NCI-H2196 (cell line): ENCODE results near the gene STARD4.

ENCODE experiments used
- DNase-seq: peaks from one replicate; lab custom pipeline; 2025; ENCODE audit not compliant: unreplicated experiment; lab: John Stamatoyannopoulos, UW

STARD4 gene

DNA sequence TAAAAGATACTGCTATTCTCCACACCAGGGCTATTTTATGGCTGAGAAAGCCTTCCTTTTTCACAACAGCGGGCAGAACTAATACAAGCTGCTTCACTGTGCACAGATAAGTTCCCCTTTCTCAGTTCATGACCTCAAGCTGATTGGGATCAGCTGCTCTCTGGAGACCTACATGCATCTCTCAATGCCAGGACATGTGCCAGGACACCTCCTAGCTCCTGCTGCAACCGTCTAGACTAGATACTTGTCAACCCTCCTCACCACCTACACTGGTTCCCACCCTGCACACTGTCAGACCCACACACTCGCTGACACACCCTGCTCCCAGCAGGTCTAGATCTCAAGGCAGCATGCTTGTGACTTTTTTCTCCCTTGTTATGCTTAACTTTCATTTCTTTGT lies 39.8 kb downstream of the STARD4 start:
- no peak for DNase-seq

DNA sequence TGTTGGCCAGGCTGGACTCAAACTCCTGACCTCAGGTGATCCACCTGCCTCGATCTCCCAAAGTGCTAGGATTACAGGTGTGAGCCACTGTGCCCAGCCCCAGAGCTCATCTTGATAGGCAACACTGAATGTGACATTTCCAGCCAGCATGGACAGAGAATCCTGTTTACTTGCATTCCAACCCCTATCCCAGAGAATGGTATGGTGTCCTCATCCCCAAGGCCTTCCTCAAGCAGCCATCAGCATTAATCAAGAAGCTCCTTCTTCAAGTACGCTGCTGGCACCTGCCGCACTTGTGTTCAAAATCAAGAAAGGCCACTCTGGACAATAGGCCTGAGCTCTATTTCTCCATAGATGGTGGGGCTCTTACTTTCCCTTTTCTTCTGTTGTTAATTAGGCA lies 40.2 kb downstream of the STARD4 start:
- no peak for DNase-seq

DNA sequence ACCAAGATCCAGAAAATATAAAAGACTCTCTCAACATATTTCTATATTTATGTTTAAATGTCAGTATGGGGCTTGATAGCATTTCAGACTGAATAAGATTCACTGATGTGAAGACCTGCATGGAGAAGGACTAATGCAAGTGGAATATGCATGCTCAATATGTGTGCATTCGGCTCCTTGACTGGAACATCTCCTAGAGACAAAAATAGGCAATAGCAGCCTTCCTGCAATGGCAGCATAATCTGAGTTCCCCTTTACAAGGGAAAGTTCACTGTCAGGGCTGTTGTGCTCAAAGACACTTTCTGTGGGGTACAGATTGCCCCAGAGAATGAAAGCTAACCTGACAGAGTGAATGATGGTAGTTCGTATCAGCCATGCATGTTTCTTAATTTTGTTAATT lies 42.4 kb downstream of the STARD4 start:
- DNase-seq = no peak

GRCh38 chr5:111469293-111469896 lies 42.9 kb downstream of the STARD4 start:
- no peak for DNase-seq

DNA sequence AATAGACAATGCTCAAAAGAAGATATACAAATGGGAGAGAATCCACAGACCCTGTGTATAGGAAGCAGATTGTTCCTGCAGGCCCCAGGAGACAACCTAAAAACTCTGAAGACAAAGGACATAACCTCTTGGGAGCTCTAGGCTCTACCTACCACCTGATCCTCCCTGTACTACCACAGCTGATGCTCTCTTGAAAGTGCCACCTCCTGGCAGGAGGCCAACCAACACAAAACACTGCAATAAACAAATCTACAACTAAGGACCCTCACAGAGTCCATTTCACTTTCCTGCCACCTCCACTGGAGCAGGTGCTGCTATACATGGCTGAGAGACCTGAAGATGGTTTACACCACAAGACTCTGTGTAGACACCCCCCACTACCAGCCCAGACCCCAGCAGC lies 49.0 kb downstream of the STARD4 start:
- DNase-seq = no peak

- no peak for DNase-seq
Measured at GRCh38 chr5:111461934-111462333, 50.4 kb downstream of the STARD4 start.

- DNase-seq = peak; percentile 19
Measured at GRCh38 chr5:111461255-111461671, 51.1 kb downstream of the STARD4 start.

DNA sequence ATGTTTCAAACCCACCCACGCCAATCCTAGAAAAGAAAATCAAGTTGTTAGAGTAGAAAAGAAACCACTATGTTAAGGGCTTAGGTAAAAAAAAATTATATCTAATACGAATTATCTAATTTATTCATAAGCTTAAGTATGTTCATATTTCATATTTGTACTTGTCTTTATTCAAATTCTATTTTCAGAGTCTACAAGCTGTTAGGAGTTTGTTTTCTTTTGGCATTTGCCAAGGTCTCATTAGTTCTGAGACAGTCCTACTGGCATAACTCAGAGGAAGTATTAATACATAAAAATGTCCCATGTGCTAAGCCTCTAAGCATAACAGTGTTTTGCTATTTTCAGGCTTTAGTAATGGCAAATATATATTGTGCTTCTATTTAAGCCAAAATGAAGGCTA lies 57.6 kb downstream of the STARD4 start:
- DNase-seq = no peak

DNA sequence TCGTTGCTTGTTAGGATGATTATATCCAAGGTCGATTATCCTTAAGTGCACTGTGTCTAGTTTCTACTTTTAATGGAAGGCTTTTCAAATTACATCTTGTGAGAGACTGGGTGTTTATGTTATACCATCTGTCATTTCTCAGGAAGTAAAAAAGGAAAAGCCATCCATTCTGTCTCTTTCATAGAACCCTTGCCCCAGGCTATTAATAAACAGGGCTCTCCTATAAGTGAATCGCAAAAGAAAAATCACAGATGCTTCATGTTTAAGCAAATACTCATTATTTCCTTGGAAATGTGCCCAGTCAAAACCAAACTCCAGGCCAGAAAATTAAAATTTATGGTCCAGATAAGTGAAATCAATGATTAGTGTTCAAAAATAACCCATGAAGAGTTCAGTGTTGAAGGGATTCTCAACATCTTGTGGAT lies 58.1 kb downstream of the STARD4 start:
- peak; percentile 6 for DNase-seq

GRCh38 chr5:111453747-111454146 lies 58.6 kb downstream of the STARD4 start:
- no peak for DNase-seq

DNA sequence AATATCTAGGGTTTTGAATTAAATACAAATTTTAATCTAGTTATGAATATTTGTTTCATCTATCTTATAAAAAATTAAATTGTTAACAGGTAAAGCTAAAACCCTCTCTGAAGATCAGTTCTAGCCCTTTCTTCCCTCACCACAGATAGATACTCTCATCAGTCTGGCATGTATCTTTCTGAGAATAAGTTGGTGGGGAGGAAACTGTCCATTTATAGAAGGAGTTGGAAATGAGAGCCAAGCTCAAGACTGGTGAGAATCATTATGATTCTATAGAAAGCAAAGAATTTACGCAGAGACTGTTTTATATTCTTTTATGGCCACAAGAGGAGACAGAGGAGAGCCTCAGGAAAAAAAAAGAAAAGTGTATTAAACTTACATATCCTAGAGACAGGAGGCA lies 59.0 kb downstream of the STARD4 start:
- DNase-seq = no peak

DNA sequence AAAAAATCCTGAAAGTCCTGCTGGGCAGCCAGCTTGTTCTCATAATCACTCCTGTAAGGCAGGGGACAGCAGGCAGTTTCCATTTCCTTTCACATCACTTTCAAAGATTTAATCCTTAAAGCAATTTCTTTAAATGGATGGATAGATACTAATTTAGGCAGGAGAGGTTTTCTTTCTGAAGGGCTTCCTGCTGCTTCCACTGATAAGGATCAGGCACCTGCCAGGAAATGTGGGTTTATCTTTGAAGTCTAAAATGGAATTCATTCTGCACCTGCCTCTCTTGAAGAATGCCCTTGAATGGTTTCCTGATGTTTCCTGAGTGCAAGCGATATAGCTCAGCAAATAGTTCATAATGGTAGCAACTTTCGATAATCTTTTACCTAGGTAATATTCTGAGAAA lies 64.5 kb downstream of the STARD4 start:
- DNase-seq = peak; percentile 33

DNA sequence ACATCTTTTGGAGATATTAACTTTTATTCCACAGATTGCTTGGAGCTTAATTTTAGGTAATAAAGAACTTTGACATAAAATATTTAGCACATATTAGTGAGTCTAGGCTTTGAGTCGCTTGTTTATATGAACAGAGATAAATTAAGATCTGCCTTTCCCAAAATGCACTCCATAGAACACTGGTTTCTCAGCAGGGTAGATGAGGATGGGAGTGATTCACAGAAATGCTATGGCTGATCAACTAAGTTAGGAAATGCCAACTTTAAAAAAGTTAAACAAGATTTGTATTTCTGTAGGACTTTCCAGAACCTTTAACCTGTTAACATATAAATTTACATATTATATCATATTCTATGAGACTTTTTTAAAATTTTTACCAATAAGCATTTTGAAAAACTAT lies 65.2 kb downstream of the STARD4 start:
- no peak for DNase-seq
